ENCODE data around the gene UBE2G1. TPM values are rescaled to one million over a fixed set of nuclear protein-coding genes. Genes with fewer than 3 reads are reported as not detected.

Gene UBE2G1
- total RNA-seq, 1 donor, result 45.3 TPM

DNA sequence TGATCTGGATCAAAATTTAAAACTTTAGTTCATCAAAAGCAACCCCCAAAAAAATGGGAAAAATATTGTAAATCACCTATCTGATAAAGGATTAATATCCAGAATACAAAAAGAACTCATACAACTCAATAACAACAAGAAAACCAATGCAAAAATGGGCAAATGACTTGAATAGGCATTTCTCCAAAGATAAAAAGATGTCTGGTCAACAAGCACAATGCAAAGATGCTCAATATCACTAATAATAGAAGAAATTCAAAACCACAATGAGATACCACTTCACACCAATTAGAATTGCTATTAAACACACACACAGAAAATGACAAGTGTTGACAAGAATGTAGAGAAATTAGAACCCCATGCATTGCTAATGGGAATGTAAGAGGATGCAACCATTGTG is 40.4 kb downstream of the UBE2G1 start:
- TF ChIP-seq, protein P1, sequence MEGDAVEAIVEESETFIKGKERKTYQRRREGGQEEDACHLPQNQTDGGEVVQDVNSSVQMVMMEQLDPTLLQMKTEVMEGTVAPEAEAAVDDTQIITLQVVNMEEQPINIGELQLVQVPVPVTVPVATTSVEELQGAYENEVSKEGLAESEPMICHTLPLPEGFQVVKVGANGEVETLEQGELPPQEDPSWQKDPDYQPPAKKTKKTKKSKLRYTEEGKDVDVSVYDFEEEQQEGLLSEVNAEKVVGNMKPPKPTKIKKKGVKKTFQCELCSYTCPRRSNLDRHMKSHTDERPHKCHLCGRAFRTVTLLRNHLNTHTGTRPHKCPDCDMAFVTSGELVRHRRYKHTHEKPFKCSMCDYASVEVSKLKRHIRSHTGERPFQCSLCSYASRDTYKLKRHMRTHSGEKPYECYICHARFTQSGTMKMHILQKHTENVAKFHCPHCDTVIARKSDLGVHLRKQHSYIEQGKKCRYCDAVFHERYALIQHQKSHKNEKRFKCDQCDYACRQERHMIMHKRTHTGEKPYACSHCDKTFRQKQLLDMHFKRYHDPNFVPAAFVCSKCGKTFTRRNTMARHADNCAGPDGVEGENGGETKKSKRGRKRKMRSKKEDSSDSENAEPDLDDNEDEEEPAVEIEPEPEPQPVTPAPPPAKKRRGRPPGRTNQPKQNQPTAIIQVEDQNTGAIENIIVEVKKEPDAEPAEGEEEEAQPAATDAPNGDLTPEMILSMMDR (IDR thresholded peaks at IDR 0.05; ENCODE audit: insufficient read depth, low read depth, low read length), result no peak
- H3K4me3 ChIP-seq (ENCODE audit: low read depth, low read length), result no peak overlapping the region
- DNase-seq (ENCODE audit: low read depth), result no peak

DNA sequence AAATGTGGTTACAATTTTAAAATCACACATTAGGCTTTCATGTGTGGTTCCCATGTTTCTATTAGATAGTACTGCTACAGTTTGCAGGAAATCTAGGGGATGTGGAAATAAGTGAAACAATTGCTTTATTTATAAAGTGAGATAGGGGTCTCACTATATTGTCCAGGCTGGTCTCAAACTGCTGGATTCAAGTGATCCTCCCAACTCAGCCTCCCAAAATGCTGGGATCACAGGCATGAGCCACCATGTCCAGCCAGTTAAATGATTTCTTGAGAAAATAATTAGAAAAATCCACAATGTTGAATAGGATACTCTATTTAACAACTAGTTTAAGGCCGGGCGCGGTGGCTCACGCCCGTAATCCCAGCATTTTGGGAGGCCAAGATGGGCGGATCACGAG is 42.0 kb downstream of the UBE2G1 start:
- no peak for DNase-seq (ENCODE audit: low read depth)
- TF ChIP-seq, protein P1 (IDR thresholded peaks at IDR 0.05; ENCODE audit: insufficient read depth, low read depth, low read length), result no peak
- no peak overlapping the region for H3K4me3 ChIP-seq (ENCODE audit: low read depth, low read length)

DNA sequence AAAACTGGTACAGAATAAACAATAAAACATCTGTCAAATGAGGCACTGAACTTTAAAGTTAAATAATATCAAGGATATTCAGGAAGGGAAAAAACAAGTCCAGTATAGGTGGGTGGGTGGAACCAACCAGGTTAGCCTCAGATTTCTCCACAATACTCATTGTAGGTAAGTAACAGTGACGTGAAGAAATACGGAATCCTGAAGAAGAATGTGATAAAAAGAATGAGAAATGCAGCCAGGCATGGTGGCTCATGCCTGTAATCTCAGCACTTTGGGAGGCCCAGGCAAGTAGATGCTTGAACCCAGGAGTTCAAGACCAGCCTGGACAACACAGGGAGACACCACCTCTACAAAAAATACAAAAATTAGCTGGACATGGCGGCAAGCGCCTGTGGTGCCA is 47.3 kb downstream of the UBE2G1 start:
- H3K4me3 ChIP-seq (ENCODE audit: low read depth, low read length), result no peak overlapping the region
- no peak for DNase-seq (ENCODE audit: low read depth)
- TF ChIP-seq, protein P1 (IDR thresholded peaks at IDR 0.05; ENCODE audit: insufficient read depth, low read depth, low read length), result no peak

GRCh38 chr17:4318596-4318995 is 47.9 kb downstream of the UBE2G1 start:
- DNase-seq (ENCODE audit: low read depth), result peak; percentile 23
- H3K4me3 ChIP-seq (ENCODE audit: low read depth, low read length), result no peak overlapping the region
- TF ChIP-seq, protein P1 (IDR thresholded peaks at IDR 0.05; ENCODE audit: insufficient read depth, low read depth, low read length), result no peak

- H3K4me3 ChIP-seq (ENCODE audit: low read depth, low read length), result no peak overlapping the region
- DNase-seq (ENCODE audit: low read depth), result no peak
- TF ChIP-seq, protein P1 (IDR thresholded peaks at IDR 0.05; ENCODE audit: insufficient read depth, low read depth, low read length), result no peak
Measured at GRCh38 chr17:4318186-4318585, 48.3 kb downstream of the UBE2G1 start.

DNA sequence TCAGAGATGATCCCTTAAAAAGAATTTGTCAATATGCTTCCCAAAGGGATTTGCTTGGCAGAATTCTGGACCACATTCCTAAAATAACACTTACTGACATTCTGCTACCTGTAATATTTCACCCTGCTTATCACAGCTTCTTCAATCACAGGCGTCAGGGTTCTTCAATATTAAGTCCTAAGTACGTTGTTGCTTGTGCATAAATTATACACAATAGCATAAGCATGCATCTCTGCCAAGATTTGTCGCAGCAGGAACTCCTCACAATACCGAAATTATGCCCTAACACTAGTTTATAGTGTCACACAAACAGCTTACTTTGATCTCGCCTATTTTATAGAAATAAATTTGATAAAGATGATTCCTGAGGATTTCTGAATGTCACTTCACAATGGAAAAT is 48.9 kb downstream of the UBE2G1 start:
- TF ChIP-seq, protein P1 (IDR thresholded peaks at IDR 0.05; ENCODE audit: insufficient read depth, low read depth, low read length), result no peak
- no peak for DNase-seq (ENCODE audit: low read depth)
- H3K4me3 ChIP-seq (ENCODE audit: low read depth, low read length), result no peak overlapping the region

DNA sequence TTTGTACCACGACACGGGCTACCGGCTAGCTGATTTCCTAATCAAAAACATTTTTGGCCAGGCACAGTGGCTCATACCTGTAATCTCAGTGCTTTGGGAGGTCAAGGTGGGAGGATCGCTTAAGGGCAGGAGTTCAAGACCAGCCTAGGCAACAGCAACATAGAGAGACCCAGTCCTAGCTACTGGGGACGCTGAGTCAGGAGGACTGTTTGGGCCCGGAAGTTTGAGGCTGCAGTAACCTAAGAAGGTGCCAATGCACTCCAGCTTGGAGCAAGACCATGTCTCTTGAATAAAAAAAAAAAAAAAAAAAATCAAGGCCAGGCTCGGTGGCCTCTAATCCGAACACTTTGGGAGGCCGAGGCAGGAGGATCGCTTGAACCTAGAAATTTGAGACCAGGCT is 49.8 kb downstream of the UBE2G1 start:
- TF ChIP-seq, protein P1 (IDR thresholded peaks at IDR 0.05; ENCODE audit: insufficient read depth, low read depth, low read length), result no peak
- H3K4me3 ChIP-seq (ENCODE audit: low read depth, low read length), result no peak overlapping the region
- DNase-seq (ENCODE audit: low read depth), result no peak
